ENCODE measurements around the gene OVAAL. TPM values are rescaled to one million over a fixed set of nuclear protein-coding genes. Genes with fewer than 3 reads are reported as not detected.

OVAAL gene
- total and polyA plus RNA-seq, 2 of the 4 experiments (the other 2 are of a cell fraction): not detected

GRCh38 chr1:180562640-180563025 is 3.9 kb downstream of the OVAAL start:
- Histone ChIP-seq H3K4ac (ENCODE audit: low read depth, low read length) (peak overlapping the region; percentile 90), H2AK9ac (replicated peaks; ENCODE audit: low read depth, low read length, poor library complexity) (peak overlapping the region; percentile 58), H3K9me1 (ENCODE audit: insufficient read depth, low read length) (peaks cover 22% of the 10 kb centered on the region), H3K9me3 (ENCODE audit: control insufficient read depth, insufficient read depth, low read length) (no peaks in the 10 kb centered on the region), H3K79me1 (ENCODE audit: low read depth in 1 of 2, low read length in 2 of 2) (peaks cover 0 to 13% of the 10 kb centered on the region in 2 experiments; a peak in 1 of 4 replicates), H3K14ac (replicated peaks; ENCODE audit: low read depth, low read length) (peak overlapping the region; percentile 91), H2BK120ac (ENCODE audit: low read depth, low read length) (peak overlapping the region; percentile 98), H3K9ac (ENCODE audit: low read depth, low read length) (peak overlapping the region; percentile 40), H3K56ac (ENCODE audit: extremely low read depth, insufficient read depth, low read length) (peak overlapping the region; percentile 70), H3K4me1 (ENCODE audit: control insufficient read depth, insufficient read depth, low read length) (peaks cover 21% of the 10 kb centered on the region), H4K5ac (ENCODE audit: low read depth, low read length) (peak overlapping the region; percentile 95), H2AFZ (replicated peaks; ENCODE audit: low read length, poor library complexity) (peak overlapping the region; percentile 65), H2BK15ac (ENCODE audit: low read depth, low read length) (peak overlapping the region; percentile 92; the same call in 2 of the 3 replicates), H2BK5ac (ENCODE audit: low read depth, low read length, poor library complexity, severe bottlenecking) (peak overlapping the region; percentile 98), H3K27me3 (ENCODE audit: control insufficient read depth, insufficient read depth, low read length) (no peaks in the 10 kb centered on the region), H3K18ac (ENCODE audit: low read depth, low read length) (peak overlapping the region; percentile 96), H3K23ac (ENCODE audit: low read depth, low read length) (peak overlapping the region; percentile 90), H3K36me3 (ENCODE audit: control insufficient read depth, insufficient read depth, low read length) (no peaks in the 10 kb centered on the region), H3K27ac (ENCODE audit: insufficient read depth, low read length) (peak overlapping the region; percentile 73), H4K91ac (ENCODE audit: insufficient read depth, low read depth, low read length) (peak overlapping the region; percentile 95), H3K4me3 (ENCODE audit: insufficient read depth, low read depth, low read length) (no peak overlapping the region), H2BK20ac (ENCODE audit: low read depth, low read length) (peak overlapping the region; percentile 98), H4K20me1 (ENCODE audit: insufficient read depth, low read length) (no peaks in the 10 kb centered on the region), H2AK5ac (ENCODE audit: low read depth, low read length) (peak overlapping the region; percentile 71; the same call in 1 of the 2 replicates), H4K8ac (ENCODE audit: low read depth in 2 of 2, low read length in 2 of 2) (peak overlapping the region; percentile 79 to 92), H3K4me2 (ENCODE audit: low read depth, low read length) (no peak overlapping the region)
- no peak for TF ChIP-seq CEBPB (IDR thresholded peaks at IDR 0.05; ENCODE audit: low read depth, low read length)
- no peak for TF ChIP-seq FOS (IDR thresholded peaks at IDR 0.05; ENCODE audit: low read depth, low read length)
- TF ChIP-seq MAFK (IDR thresholded peaks at IDR 0.05; ENCODE audit: low read depth, low read length): no peak
- no peak for TF ChIP-seq BHLHE40 (IDR thresholded peaks at IDR 0.05; ENCODE audit: low read depth, low read length)
- no peak for TF ChIP-seq USF2 (IDR thresholded peaks at IDR 0.05; ENCODE audit: low read depth, low read length)
- no peak for TF ChIP-seq POLR2A (IDR thresholded peaks at IDR 0.05; ENCODE audit: low read depth, low read length)
- TF ChIP-seq MXI1 (IDR thresholded peaks at IDR 0.05; ENCODE audit: borderline replicate concordance, low read depth, low read length): no peak
- no peak for TF ChIP-seq RAD21 (IDR thresholded peaks at IDR 0.05; ENCODE audit: low read length)
- no peak for TF ChIP-seq RFX5 (IDR thresholded peaks at IDR 0.05; ENCODE audit: low read depth, low read length)
- no peak for TF ChIP-seq ELK1 (IDR thresholded peaks at IDR 0.05; ENCODE audit: borderline replicate concordance, low read depth, low read length)
- TF ChIP-seq SMC3 (IDR thresholded peaks at IDR 0.05; ENCODE audit: low read depth, low read length): no peak
- no peak for TF ChIP-seq CTCF (conservative IDR thresholded peaks at IDR 0.05; ENCODE audit: low read depth, low read length)
- TF ChIP-seq RCOR1 (IDR thresholded peaks at IDR 0.05; ENCODE audit: insufficient replicate concordance, low read length): no peak
- no peak for TF ChIP-seq CHD1 (IDR thresholded peaks at IDR 0.05; ENCODE audit: low read depth, low read length)
- no peak for TF ChIP-seq MAZ (IDR thresholded peaks at IDR 0.05; ENCODE audit: borderline replicate concordance, low read depth, low read length)
- no peak for TF ChIP-seq NFE2L2 (IDR thresholded peaks at IDR 0.05; ENCODE audit: low read depth, low read length)
- no CpG with 5 or more reads among the region's 1 CpG for WGBS, 2 experiments (ENCODE audit: extremely low coverage in 2 of 2, insufficient read length in 1 of 2)
- ChIA-PET POLR2A (ENCODE audit: unreplicated experiment) (no interaction called here), CTCF (no interaction called here)
- BruUV-seq (replicated peaks): no TSS peak
- dilution Hi-C loops (cut with HindIII; ENCODE audit: low sequenced_read_pairs, unreplicated experiment) (no loop called here), in situ Hi-C loops (cut with MboI; ENCODE audit: low sequenced_read_pairs) (no loop called here), intact Hi-C loops (cut with micrococcal nuclease) (no loop called here)
- ATAC-seq (ENCODE audit: low read depth) (peak; percentile 33), DNase-seq (no peak)

Data from IMR-90 (cell line).